ENCODE results near the gene CX3CL1. TPM values are rescaled to one million over a fixed set of nuclear protein-coding genes. Genes with fewer than 3 reads are reported as not detected.

Gene CX3CL1
- total and polyA plus RNA-seq, 2 of the 13 experiments (the other 11 are each of a cell fraction or from before 2014, with no cell fraction given), result 57.3 to 60.8 TPM

GRCh38 chr16:57373117-57373947 lies 1.0 kb downstream of the CX3CL1 start (continued):
- TF ChIP-seq GMEB2 (CRISPR knock-in tag; IDR thresholded peaks at IDR 0.05; ENCODE audit: low read depth) (0 out of 2 replicates have a peak, but pooled peaks have one; percentile 6), KDM3A (CRISPR knock-in tag; IDR thresholded peaks at IDR 0.05; ENCODE audit: low read depth) (0 out of 2 replicates have a peak, but pooled peaks have one; percentile 71), ZNF564 (CRISPR knock-in tag; IDR thresholded peaks at IDR 0.05) (0 out of 2 replicates have a peak, but pooled peaks have one; percentile 15), SRSF9 (IDR thresholded peaks at IDR 0.05; ENCODE audit: borderline replicate concordance, insufficient read depth, low read depth, low read length, poor library complexity, severe bottlenecking) (no peak), ATAD3A (CRISPR knock-in tag; IDR thresholded peaks at IDR 0.05) (no peak), GABPB1 (CRISPR knock-in tag; IDR thresholded peaks at IDR 0.05) (no peak; the same call in 1 of the 2 replicates), ZNF512 (CRISPR knock-in tag; IDR thresholded peaks at IDR 0.05) (no peak), SMYD3 (CRISPR knock-in tag; IDR thresholded peaks at IDR 0.05) (no peak), ZNF816 (CRISPR knock-in tag; IDR thresholded peaks at IDR 0.05; ENCODE audit: borderline replicate concordance) (peak; percentile 8; the same call in 1 of the 2 replicates), MYPOP (CRISPR knock-in tag; IDR thresholded peaks at IDR 0.05) (no peak), ASH2L (IDR thresholded peaks at IDR 0.05; ENCODE audit: insufficient read length, low read depth, low read length) (peak; percentile 82), PBX2 (CRISPR knock-in tag; IDR thresholded peaks at IDR 0.05) (no peak), ZNF101 (CRISPR knock-in tag; IDR thresholded peaks at IDR 0.05; ENCODE audit: borderline replicate concordance, low read depth) (no peak), NFIC (IDR thresholded peaks at IDR 0.05; ENCODE audit: low read length) (no peak), MTF2 (CRISPR knock-in tag; IDR thresholded peaks at IDR 0.05; ENCODE audit: borderline replicate concordance) (no peak), FOXK2 (IDR thresholded peaks at IDR 0.05) (no peak), ZNF317 (CRISPR knock-in tag; IDR thresholded peaks at IDR 0.05) (no peak), SMAD1 (CRISPR knock-in tag; IDR thresholded peaks at IDR 0.05; ENCODE audit: borderline replicate concordance, low read depth) (no peak), IKZF4 (CRISPR knock-in tag; IDR thresholded peaks at IDR 0.05; ENCODE audit: borderline replicate concordance, low read depth, not compliant biosample characterization) (no peak), THRA (CRISPR knock-in tag; IDR thresholded peaks at IDR 0.05; ENCODE audit: borderline replicate concordance) (no peak; the same call in 1 of the 2 replicates), MIER2 (CRISPR knock-in tag; IDR thresholded peaks at IDR 0.05) (0 out of 2 replicates have a peak, but pooled peaks have one; percentile 27), PTBP1 (IDR thresholded peaks at IDR 0.05; ENCODE audit: low read depth, low read length, poor library complexity, severe bottlenecking) (no peak)

All from HepG2 (cell line).